Non-pigmented ciliary epithelial cell (primary cell): ENCODE data around the gene ASXL3.

ENCODE experiments used
- DNase-seq: peaks from one replicate; pipeline ENCODE4 v3.0.0-alpha.2; 2010; ENCODE audit warnings: low read depth

The ASXL3 gene

GRCh38 chr18:33664241-33664874 is 86.3 kb downstream of the ASXL3 start:
- DNase-seq: no peak

GRCh38 chr18:33665187-33665586 is 87.2 kb downstream of the ASXL3 start:
- no peak for DNase-seq

GRCh38 chr18:33665641-33666040 is 87.6 kb downstream of the ASXL3 start:
- DNase-seq: no peak

GRCh38 chr18:33666915-33667314 is 88.9 kb downstream of the ASXL3 start:
- DNase-seq: no peak

- no peak for DNase-seq
Observed at GRCh38 chr18:33669589-33669988, 91.6 kb downstream of the ASXL3 start.

- no peak for DNase-seq
Observed at GRCh38 chr18:33670029-33670428, 92.0 kb downstream of the ASXL3 start.

- no peak for DNase-seq
Observed at GRCh38 chr18:33673689-33674088, 95.7 kb downstream of the ASXL3 start.

GRCh38 chr18:33676593-33676992 is 98.6 kb downstream of the ASXL3 start:
- no peak for DNase-seq

- no peak for DNase-seq
Observed at GRCh38 chr18:33677891-33678290, 99.9 kb downstream of the ASXL3 start.

GRCh38 chr18:33682436-33682835 is 104.4 kb downstream of the ASXL3 start:
- no peak for DNase-seq

- DNase-seq: no peak
Observed at GRCh38 chr18:33694593-33694992, 116.6 kb downstream of the ASXL3 start.

- no peak for DNase-seq
Observed at GRCh38 chr18:33696332-33697162, 118.5 kb downstream of the ASXL3 start.

- no peak for DNase-seq
Observed at GRCh38 chr18:33697498-33697897, 119.5 kb downstream of the ASXL3 start.

GRCh38 chr18:33699372-33699771 is 121.4 kb downstream of the ASXL3 start:
- DNase-seq: no peak

- DNase-seq: no peak
Observed at GRCh38 chr18:33700513-33700976, 122.5 kb downstream of the ASXL3 start.

- DNase-seq: no peak
Observed at GRCh38 chr18:33702625-33703024, 124.6 kb downstream of the ASXL3 start.

GRCh38 chr18:33706391-33706790 is 128.4 kb downstream of the ASXL3 start:
- DNase-seq: no peak

GRCh38 chr18:33708876-33709275 is 130.9 kb downstream of the ASXL3 start:
- DNase-seq: no peak

- no peak for DNase-seq
Observed at GRCh38 chr18:33710269-33710668, 132.2 kb downstream of the ASXL3 start.

- no peak for DNase-seq
Observed at GRCh38 chr18:33711514-33711913, 133.5 kb downstream of the ASXL3 start.

- DNase-seq: no peak
Observed at GRCh38 chr18:33712719-33713118, 134.7 kb downstream of the ASXL3 start.

GRCh38 chr18:33716061-33716683 is 138.2 kb downstream of the ASXL3 start:
- DNase-seq: no peak

- DNase-seq: no peak
Observed at GRCh38 chr18:33717339-33717738, 139.3 kb downstream of the ASXL3 start.
